ENCODE data around the gene CCDC83.
"Not testable (repeated sequence)": the region's sequence is repeated elsewhere in the genome, so short reads cannot be mapped to it uniquely, and the experiment has no call there.

The CCDC83 gene

DNA sequence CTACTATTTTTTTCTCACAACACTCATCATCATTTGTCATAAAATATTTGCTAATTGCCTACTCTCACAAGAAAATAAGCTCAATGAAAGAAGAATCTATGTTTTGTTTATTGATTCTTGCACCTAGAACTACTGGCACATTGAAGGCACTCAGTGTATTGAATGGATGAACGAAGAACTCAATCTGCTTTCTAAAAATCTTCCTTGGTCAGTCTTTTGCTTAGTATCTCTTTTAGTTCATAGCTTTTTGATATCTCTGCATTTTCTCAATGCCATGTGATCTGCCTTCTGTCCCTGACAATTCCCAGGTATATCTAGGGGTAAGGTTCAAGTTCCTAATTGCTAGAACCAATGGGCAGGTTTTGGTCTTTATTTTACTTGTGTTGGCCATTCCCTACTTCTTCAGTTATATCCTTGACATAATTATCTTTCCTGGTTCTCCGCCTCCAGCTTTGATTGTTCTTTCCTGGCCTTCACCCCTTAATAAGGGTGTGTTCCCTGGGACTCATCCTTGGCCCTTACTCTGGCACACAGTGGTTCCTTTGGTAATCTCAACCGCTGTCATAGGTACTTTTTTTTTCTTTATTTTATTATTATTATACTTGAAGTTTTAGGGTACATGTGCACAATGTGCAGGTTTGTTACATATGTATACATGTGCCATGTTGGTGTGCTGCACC lies 96.4 kb downstream of the CCDC83 start:
- no peak overlapping the region for H3K4me3 ChIP-seq (ENCODE audit: low read depth, low read length)
- no peak for DNase-seq (ENCODE audit: low read depth, low spot score)
- TF ChIP-seq, protein P1, sequence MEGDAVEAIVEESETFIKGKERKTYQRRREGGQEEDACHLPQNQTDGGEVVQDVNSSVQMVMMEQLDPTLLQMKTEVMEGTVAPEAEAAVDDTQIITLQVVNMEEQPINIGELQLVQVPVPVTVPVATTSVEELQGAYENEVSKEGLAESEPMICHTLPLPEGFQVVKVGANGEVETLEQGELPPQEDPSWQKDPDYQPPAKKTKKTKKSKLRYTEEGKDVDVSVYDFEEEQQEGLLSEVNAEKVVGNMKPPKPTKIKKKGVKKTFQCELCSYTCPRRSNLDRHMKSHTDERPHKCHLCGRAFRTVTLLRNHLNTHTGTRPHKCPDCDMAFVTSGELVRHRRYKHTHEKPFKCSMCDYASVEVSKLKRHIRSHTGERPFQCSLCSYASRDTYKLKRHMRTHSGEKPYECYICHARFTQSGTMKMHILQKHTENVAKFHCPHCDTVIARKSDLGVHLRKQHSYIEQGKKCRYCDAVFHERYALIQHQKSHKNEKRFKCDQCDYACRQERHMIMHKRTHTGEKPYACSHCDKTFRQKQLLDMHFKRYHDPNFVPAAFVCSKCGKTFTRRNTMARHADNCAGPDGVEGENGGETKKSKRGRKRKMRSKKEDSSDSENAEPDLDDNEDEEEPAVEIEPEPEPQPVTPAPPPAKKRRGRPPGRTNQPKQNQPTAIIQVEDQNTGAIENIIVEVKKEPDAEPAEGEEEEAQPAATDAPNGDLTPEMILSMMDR (IDR thresholded peaks at IDR 0.05; ENCODE audit: insufficient read depth, low read length, missing control alignments) = no peak
- ChIA-PET CTCF (interaction anchor here (1.1 kb wide), 1 partner anchor 242 kb away, joined by 3 read pairs; no protein-coding TSS in a partner anchor), POLR2A (no interaction called here)

- H3K4me3 ChIP-seq (ENCODE audit: low read depth, low read length); POLR2A ChIA-PET; DNase-seq (ENCODE audit: low read depth, low spot score); CTCF ChIA-PET: not testable (repeated sequence)
Observed at GRCh38 chr11:85952108-85952485, 96.9 kb downstream of the CCDC83 start.

DNA sequence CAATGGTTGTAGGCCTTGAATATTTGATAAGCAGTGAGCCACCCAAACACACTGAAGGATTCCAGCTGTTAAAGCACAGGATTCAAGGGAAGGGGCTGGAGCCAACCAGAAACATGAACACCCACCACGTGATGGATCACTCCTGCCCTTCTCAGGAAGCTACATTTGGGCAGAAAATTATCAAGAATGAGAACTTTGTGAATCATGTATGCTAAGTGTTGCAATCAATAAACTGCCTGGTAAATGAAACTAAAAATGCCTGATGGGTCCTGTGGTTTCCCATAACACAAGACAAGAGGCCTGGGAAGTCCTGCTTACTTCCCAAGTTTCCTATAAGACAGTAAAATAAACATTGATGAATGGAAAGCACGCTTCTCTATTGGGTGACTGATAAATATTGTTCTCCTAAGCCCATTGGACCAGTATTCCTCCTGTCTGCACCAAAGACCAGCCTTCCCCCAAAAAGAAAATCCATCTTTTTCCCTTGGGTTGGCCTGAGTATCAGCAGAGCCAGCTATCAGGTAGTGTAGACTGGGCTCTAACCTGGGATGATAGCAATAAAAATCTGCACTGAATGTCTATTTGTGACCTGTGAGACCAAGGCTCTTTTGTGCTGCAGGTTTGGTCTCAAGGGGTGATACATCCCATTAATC lies 98.4 kb downstream of the CCDC83 start:
- ChIA-PET CTCF (interaction anchor here (2.4 kb wide), 1 partner anchor 99 kb away, joined by 6 read pairs; the partner anchor contains the start of gene CCDC83), POLR2A (no interaction called here)
- TF ChIP-seq, protein P1 (IDR thresholded peaks at IDR 0.05; ENCODE audit: insufficient read depth, low read length, missing control alignments) = no peak
- H3K4me3 ChIP-seq (ENCODE audit: low read depth, low read length) = no peak overlapping the region
- no peak for DNase-seq (ENCODE audit: low read depth, low spot score)

DNA sequence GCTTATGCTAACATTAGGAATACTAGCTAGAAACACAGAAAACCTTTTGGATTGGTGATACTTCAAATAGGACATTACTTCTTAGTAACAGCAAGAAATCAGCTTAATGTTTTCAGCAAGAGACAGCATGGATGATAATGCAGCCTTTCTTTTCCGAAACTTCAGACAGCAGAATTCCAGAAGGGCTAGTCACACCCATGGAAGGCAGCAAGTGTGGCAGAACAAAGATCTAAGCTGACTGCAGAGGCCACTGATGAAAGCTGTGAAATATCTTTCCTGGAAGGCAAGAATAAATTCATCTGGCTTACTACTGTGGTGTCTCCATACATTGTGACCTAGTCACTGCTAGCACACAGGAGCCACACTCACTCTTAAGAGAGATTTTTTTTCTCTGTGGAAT lies 100.3 kb downstream of the CCDC83 start:
- H3K4me3 ChIP-seq (ENCODE audit: low read depth, low read length) = no peak overlapping the region
- CTCF ChIA-PET = interaction anchor here (0.8 to 2.0 kb wide), 9 partner anchors 12 to 345 kb away, joined by 3 to 6 read pairs (median 3); partner anchors contain the start of gene CCDC83
- POLR2A ChIA-PET = interaction anchor here (1.2 to 1.5 kb wide), 3 partner anchors 14 to 289 kb away, joined by 3 to 6 read pairs (median 5); partner anchors contain the start of genes CCDC83 and EED
- DNase-seq (ENCODE audit: low read depth, low spot score) = peak; percentile 61
- TF ChIP-seq, protein P1 (IDR thresholded peaks at IDR 0.05; ENCODE audit: insufficient read depth, low read length, missing control alignments) = no peak

- no peak for DNase-seq (ENCODE audit: low read depth, low spot score)
- ChIA-PET CTCF (no interaction called here), POLR2A (no interaction called here)
- TF ChIP-seq, protein P1 (IDR thresholded peaks at IDR 0.05; ENCODE audit: insufficient read depth, low read length, missing control alignments) = no peak
- no peak overlapping the region for H3K4me3 ChIP-seq (ENCODE audit: low read depth, low read length)
Observed at GRCh38 chr11:85960678-85961077, 105.5 kb downstream of the CCDC83 start.

DNA sequence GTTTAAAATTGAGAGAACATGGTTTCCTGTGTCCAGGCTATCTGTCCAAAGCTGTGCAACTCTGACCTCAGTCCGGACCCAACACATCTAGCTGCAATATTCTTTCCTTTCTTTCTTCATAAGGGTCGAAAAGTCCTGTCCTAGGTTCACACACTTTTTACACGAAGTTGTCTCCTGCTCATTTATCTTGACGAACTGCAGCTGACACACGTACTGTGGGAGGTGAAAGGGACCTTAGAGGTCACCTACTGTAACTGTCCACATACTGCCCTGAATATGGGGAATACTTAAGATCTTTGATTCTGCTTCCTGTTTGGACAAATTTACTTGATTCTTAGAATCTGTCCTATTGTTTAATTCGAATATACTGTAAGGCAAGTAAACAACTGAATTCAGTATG lies 105.9 kb downstream of the CCDC83 start:
- ChIA-PET CTCF (interaction anchor here (1.0 kb wide), 1 partner anchor 106 kb away, joined by 4 read pairs; the partner anchor contains the start of gene CCDC83), POLR2A (no interaction called here)
- no peak for DNase-seq (ENCODE audit: low read depth, low spot score)
- H3K4me3 ChIP-seq (ENCODE audit: low read depth, low read length) = no peak overlapping the region
- TF ChIP-seq, protein P1 (IDR thresholded peaks at IDR 0.05; ENCODE audit: insufficient read depth, low read length, missing control alignments) = no peak

Data from AG04449 (cell line).